Measurements from ENCODE around the gene KRABD2.
A peak's percentile ranks its signal among the peaks of the same experiment; 100 is the strongest.
"Not testable (repeated sequence)": the region's sequence is repeated elsewhere in the genome, so short reads cannot be mapped to it uniquely, and the experiment has no call there.

KRABD2 gene

DNA sequence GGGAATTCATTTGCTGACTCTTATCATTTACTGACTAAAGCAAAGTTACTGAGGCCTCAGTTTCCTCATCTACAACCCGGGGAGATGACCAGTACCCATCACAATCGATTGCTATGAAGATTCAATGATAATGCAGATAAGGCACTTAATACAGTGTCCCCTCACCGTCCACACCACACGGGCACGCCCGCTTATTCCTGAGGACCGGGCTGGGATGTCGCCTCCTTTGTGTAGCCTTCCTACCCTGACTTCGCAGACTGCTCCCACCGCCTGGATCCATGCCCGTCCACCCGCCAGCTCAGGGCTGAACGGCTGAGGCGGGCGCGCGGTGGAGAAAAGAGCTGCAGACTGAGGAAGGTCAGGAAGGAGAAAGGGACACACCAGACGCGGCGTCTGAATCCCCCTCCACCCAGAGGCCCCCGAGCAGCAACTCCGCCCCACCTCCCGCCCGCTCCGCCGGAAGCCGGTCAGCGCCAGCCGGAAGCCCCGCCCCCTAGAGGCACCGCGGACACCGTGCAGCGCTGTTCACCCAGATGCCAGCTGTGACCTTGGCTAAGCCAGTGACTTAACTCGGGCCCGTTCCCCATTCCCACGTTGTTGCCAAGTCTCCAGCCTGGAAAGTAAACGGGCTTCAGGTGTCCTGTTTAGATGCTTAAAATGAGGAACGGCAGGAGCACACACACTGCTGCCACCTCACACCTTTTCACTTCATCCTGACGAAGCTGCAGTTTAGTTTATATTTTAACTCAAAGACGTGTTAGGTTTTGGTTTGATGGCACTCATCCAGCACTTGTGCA lies at the start of gene KRABD2:
TSS of gene KRABD2 (minus strand) at position 434 of the 797 bp plus-strand sequence.
- peak; percentile 76 to 79 for DNase-seq (ENCODE audit: extremely low read depth in 1 of 2, low read depth in 1 of 2)

DNA sequence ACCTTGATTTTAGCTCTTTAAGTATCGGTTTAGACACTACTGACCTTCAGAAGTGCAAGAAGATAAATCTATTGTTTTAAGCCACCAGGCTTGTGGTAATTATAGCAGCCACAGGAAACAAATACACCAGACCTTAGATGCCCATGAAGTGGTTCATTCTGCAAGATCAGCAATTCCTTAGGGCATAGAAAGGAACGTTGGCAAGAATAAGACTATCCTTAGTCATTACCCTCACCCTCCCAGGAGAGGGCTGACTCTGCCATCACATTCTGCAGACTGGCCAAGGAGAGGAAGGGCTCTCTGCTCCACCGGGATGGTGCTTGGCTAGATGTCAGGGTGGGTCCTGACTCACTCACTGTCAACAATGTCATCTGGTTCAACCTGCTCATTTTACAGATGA lies 45.1 kb upstream of the KRABD2 start:
- DNase-seq (ENCODE audit: extremely low read depth in 1 of 2, low read depth in 1 of 2), result no peak

DNA sequence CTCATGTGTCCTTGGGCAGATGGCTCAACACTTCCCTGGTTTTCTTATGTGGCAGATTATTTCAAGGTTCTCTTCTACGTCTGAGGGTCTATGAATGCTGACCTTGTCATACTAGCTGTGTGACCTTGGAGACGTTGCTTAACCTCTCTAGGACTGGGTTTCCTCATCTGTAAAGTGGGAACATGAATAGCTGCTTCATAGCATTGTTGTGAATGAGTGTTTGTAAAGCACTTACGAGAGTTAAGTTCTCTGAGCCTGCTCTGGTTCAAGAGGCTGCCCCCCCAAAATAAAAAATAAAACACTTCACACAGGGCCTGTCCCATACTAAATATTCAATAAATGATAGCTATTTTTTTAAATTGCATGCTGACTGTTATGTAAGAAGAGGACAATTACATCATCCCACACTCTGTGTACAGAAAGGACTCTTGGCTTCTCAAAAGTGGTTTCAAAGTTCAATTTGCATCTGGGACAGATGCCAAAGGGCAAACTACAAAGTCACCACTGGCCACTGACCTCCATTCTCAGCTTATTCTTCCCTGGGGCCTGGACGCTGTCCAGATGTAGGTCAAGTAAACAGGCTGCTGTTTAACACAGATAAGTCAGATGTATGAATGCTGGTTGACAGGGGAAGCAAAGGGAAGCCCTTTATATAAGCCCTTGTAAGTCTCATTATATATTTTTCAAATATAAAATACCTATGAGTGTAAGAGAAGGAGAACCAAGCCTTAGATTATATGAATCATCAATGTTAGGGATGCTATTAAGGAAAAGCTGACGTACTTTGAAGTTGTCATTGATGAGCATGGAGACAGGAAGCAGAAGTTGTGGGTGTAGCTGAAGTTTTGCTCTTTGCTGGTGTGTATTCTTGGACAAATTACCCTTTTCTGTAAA lies 43.8 kb upstream of the KRABD2 start:
- no peak for DNase-seq (ENCODE audit: extremely low read depth in 1 of 2, low read depth in 1 of 2)

DNA sequence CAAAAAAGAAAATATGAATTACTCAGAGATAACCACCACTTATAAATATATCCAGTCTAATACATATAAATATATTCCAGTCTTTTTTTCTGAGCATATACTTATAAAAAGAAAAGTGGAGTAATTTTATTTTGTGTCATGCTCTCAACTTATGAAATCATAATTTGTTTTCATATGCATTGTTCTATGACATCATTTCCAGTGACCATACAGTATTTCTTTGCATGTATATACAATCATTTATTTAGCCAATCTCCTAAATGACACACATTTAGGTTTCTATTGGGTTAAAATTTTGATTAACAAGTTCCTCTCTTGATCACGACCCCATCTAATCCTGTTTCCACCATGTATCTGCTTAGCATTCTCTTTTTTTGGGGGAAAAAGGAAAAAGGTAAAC lies 42.8 kb upstream of the KRABD2 start:
- DNase-seq (ENCODE audit: extremely low read depth in 1 of 2, low read depth in 1 of 2), result no peak

DNA sequence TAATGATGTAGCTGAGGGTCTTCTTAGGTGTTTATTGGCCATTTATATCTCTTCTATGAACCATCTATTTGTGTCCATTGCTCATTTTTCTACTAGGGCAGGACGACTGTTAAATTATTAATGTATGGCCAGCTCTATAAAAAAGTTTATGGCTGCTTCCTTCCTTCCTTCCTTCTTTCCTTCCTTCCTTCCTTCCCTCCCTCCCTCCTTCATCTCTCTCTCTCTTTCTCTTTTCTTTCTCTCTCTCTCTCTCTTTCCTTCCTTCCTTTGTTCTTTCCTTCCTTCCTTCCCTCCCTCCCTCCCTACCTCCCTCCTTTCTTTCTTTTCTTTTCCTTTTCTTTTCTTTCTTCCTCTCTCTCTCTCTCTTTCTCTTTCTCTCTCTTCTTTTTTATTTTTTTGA lies 42.0 kb upstream of the KRABD2 start:
- DNase-seq (ENCODE audit: extremely low read depth in 1 of 2, low read depth in 1 of 2), result no peak

DNA sequence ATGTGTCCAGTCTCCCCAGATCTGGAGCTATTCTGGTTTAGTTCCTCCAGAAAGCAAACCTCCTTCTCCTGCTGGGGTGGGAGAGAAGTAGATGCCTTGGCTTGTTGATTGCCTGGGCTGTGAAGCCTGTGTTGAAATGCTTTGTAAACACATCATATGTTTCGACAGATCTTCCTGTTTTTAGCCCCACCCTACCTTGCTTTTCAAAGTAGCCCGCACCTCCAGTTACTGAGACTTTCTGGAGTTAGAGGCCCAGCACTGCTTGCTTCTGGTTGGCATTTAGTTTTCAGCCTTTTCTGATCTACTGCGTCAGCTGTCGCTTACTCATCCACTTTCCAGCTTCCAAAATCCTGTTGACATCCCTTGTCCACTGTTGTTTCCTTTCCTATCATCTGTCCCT lies 41.3 kb upstream of the KRABD2 start:
- no peak for DNase-seq (ENCODE audit: extremely low read depth in 1 of 2, low read depth in 1 of 2)

DNA sequence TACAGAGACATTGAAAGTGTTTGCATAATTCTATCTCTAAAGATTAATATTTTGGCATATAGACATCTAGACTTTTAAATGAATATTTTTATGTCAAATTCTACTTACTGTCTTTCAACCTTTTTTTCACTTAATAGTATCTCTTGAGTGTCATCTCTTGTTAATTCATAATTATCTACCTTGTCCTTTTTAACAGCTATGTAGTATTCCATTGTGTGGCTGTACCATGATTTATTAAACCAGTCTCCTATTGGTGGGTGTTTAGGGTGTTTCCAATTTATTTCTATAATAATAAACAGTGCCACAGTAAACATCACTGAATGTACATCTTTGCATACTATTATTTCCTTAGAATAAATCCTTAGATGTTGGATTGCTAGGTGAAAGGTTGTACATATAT lies 37.4 kb upstream of the KRABD2 start:
- DNase-seq (ENCODE audit: extremely low read depth in 1 of 2, low read depth in 1 of 2), result no peak

DNA sequence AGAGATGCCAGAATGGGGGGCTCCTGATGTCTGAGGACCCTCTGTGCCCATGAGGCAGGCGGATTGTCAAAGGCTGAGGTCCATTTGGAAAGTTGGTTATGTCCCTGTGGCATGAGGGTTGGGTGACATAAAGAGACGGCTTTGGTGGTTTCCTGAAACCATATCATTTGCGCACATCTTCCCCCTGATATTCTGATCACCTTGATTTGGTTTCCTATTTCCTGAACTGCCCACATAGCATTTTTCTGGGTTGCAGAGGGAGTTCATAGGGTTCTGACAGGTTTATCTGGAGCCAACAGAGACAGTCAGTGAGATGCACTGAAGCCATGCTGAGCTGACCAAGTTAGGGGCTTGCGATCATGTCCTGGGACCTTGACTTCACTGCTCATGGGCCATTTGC lies 36.8 kb upstream of the KRABD2 start:
- DNase-seq (ENCODE audit: extremely low read depth in 1 of 2, low read depth in 1 of 2), result no peak

DNA sequence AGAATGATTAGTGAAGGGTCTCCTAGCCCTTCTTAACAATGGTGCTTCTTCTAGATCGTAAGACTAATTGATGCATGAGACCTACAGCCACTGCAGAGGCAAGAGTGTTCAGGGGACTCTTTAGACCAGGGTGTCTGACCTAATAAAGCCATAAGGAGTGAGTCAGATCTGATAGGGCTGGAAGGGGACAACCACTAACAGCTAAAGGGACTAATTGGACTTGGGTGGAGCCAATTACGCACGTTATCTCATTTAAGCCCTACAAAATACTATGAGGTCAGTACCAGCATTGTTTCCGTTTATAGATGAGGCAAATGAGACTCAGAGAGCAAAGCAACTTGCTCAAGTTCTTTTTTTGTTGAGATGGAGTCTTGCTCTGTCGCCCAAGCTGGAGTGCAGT lies 35.6 kb upstream of the KRABD2 start:
- DNase-seq (ENCODE audit: extremely low read depth in 1 of 2, low read depth in 1 of 2), result no peak

DNA sequence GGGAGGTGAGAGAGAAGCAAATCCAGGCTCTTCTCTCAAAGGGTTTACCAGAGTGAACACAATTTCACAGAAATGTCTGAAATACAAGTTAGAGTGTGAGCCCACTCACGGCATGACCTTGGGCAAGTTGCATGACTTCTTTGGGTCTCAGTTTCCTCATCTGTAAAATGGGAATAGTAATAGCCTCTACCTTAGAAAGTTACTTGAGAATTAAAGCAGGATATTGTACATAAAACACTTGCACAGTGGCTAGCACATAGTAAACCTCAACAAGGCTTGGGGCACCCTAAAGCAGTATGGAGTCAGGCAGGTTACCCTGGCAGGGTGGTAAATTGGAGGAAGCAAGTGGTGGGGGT lies 34.4 kb upstream of the KRABD2 start:
- no peak for DNase-seq (ENCODE audit: extremely low read depth in 1 of 2, low read depth in 1 of 2)

DNA sequence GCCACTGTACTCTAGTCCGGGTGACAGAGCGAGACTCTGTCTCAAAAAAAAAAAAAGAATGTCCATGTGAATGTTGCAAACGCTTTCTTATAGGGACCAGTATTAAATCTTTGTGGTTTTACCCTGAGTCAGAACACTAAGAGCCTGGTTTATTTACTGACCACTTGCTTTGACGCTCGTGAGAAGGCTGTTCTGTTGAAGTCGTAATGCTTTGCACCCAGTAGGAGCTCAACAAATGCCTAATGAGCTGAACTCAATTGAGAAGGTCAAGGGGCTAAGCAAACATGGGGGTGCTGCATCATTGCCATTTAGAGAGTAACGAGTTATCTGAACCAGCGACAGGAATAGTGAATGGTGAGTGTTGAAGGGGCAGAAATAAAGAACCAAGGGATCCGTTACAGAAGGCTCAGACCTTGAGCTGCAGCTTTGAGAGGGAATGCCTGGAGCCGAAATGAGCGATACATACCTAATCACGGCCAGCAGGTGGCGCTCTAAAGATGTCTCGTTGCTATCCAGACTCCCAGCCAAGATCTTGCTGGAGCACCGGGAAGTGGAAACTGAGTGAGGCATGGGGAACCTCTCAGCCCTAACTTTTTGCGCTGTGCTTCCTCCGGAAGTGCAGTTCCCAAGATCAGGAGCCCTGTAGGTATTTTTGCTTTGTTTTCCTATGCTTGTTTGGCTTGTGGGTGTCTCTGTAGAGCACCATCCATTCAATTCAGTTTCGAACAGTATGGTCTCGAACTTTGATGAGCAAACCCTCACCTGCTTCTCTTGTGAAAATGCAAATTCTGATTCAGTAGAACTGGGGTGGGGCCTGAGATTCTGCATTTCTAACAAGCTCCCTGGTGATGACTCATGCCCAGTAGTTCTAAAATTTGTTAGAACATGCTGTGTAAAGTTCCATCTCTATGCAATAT lies 33.7 kb upstream of the KRABD2 start:
- DNase-seq (ENCODE audit: extremely low read depth in 1 of 2, low read depth in 1 of 2), result peak; percentile 47 to 74

DNA sequence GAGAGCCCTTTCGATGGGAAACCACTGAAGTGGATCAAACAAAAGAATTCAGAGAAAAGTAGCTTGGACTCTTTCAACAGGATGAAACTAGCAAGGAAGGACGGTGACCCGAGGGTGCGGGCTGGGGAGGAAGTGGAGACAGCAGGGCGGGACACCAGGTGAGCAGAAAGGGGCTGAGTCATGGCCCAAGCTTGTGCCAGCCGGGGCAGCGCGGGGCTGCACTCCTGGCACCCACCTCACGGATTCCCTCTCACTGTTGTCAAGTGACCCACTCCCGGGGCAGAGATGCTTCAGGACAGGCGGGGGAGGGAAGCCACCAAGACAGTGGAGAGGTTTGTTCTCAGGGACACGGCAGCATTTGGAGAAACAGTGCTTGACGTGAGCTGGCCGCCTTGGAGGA lies 31.9 kb upstream of the KRABD2 start:
- DNase-seq (ENCODE audit: extremely low read depth in 1 of 2, low read depth in 1 of 2), result no peak

DNA sequence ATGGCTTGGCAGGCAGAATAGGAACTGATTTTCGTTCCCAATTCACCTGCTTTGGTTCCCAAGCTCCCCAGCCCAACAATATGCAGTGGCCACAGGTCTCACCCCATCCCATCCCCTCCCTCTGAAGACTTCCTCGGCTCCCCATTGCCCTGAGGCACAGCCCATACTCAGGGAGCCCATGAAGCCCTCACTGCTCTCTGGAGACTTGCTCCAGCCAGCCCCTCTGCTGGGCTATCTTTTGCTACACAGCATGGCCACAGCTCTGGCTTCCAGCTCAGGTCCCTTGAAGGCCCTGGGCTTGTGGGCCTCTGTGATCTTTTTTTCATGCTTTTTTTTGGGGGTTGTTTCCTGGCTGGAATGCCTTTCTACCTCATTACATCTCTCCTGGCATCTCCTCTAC lies 29.7 kb upstream of the KRABD2 start:
- no peak for DNase-seq (ENCODE audit: extremely low read depth in 1 of 2, low read depth in 1 of 2)

DNA sequence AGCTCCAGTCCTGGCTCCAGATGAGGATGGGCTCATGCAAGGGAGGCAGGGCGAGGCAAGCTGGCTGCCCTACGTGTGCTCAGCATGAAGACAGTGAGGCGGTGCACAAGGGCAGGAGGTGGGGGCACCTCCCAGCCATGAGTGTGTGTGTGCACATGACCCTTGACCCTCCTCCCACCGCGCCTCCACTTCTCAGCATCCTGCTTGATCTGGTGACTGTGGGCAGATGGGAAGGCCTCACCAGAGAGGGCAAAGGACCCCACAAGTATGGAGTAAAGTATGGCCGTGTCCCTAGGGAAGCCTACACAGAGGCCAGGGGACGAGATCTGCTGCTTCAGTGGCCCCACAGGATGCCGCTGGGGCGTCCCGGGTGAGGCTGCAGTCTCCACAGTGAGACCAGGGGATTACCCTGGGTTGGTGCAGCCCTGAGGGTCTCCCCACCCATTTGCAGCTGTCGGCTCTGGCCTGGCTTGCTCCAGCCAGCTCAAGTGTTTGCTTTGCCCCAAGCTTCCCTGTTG lies 29.1 kb upstream of the KRABD2 start:
- no peak for DNase-seq (ENCODE audit: extremely low read depth in 1 of 2, low read depth in 1 of 2)

DNA sequence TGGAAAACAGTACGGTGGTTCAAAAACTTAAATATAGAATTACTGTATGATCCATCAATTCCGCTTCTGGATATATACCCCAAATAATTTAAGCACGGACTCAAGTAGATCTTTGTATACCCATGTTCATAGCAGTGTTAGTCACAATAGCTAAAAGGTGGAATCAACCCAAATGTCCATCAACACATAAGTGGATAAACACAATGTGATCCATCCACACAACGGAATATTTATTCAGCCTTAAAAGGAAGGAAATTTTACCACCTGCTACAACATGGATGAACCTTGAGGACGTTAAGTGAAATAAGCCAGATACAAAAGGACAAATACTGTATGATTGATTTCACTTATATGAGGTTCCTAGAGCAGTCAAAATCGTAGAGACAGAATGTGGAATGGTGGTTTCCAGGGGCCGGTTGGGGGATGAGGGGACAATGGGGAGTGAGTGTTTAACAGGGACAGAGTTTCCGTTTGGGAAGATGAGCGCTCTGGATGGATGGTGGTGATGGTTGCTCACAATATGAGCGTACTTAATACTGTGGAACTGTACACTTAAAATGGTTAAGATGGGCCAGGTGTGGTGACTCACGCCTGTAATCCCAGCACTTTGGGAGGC lies 26.5 kb upstream of the KRABD2 start:
- DNase-seq (ENCODE audit: extremely low read depth in 1 of 2, low read depth in 1 of 2), result no peak

DNA sequence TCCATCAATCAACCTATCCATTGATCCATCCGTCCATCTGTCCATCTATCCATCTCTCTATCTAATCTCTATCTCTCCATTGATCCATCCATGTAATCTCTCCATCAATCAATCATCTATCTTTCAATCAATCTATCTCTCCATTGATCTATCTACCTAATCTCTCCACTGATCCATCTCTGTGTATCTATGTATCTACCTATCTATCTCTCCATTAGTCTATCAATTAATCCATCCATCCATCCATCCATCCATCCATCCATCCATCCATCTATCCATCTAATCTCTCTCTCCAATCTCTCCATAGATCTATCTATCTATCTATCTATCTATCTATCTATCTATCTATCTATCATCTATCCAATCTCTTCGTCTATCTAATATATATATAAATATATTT lies 24.6 kb upstream of the KRABD2 start:
- no peak for DNase-seq (ENCODE audit: extremely low read depth in 1 of 2, low read depth in 1 of 2)

DNA sequence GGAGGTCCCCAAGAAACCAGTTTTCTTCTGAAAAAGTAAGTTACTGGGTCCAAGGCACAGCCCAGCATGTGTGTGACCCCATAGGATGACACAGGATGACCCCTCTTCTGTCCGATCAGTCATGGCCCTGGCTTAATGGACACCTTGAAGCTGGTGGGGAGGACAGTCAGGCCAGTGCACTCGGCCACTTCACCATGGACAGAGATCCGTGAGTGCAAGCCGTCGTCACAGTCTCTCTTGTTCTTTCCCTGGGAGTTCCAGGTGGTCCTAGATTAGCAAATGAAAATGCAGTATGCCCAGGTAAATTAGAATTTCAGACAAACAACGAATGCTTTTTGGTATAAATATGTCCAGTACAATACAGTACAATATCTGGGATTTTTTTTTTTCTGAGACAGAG lies 22.5 kb upstream of the KRABD2 start:
- DNase-seq (ENCODE audit: extremely low read depth in 1 of 2, low read depth in 1 of 2), result no peak

DNA sequence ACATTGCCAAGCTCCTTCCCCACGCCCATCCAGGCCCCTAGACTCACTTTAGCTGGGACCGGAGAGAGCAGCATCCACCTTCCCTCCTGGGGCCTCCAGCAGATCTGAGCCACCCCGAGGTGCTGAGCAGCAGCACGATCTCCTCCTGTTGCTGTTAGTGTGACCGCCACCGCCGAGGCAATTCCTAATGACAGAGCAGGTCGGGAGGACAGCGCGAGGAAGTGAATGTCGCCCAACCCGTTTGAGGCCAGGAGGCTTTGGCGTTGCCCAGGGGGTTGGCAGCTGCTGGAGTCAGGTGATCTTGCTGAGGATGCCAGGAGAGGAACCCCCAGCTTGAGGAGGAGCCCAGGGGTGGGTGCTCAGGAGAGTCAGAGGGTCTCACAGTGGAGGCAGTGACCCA lies 21.1 kb upstream of the KRABD2 start, which contains the start of gene RNF222:
TSS of gene RNF222 (minus strand) at position 192 of the 400 bp plus-strand sequence. CDS start 4,366 bp downstream, outside the sequence.
- DNase-seq (ENCODE audit: extremely low read depth in 1 of 2, low read depth in 1 of 2), result no peak

DNA sequence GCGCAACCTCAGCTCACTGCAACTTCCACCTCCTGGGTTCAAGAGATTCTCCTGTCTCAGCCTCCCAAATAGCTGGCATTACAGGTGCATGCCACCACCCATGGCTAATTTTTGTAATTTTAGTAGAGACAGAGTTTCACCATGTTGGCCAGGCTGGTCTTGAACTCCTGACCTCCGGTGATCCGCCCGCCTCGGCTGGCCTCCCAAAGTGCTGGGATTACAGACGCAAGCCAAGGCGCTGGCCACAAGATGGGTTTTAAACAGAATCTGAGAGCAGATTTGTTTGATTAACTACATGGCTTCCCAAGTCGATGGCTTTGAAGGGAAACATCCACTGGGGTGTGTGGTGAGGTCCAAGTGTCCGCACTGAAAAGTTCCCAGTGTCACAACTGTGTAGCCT lies 18.0 kb upstream of the KRABD2 start:
- not testable (repeated sequence) for DNase-seq (ENCODE audit: extremely low read depth in 1 of 2, low read depth in 1 of 2)

DNA sequence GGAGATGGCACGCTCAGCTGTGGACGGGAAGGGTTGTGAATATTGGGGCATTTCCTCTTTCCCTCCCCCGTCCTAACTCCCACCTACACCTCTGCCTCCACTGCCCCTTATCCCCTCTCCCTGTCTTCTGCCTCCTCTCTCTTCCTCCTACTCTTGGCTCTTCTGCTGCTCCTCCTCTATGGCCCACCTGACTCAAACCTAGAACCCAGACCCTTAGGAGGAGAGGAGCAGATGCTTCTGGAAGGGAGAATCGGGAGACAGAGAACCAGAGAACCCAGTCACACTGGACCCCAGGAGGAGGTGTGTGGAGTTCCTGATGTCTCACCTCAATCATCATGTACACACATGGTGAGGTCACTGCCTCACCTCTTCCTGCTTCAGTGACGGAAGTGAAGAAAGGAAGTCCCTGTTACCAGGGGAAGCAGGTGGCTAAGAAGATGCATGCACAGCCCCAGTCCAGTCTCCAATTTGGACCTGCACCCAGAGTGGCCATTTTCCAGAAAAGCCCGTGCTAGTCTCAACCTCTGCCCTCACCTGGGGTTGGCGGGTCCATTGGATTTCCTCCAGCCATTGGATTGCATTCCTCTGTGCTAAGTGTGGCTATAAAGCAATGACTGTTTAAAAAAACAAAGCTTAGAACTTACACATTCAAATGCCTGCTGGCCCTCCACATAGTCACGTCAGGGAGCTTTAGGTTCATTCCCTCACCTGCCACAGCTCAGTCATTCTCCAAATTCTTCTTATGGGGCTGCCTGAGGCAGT lies 17.1 kb upstream of the KRABD2 start:
- no peak for DNase-seq (ENCODE audit: extremely low read depth in 1 of 2, low read depth in 1 of 2)

All from activated CD8-positive, alpha-beta memory T cell treated with anti-CD3 and anti-CD28 coated beads for 1 hour (primary cell).